Neural crest cell (in vitro differentiated cells): Measurements from ENCODE around the gene ABHD15. TPM values are rescaled to one million over a fixed set of nuclear protein-coding genes. Genes with fewer than 3 reads are reported as not detected.
A peak's percentile ranks its signal among the peaks of the same experiment; 100 is the strongest.

Source experiments
- DNase-seq: peaks from one replicate; pipeline ENCODE4 v3.0.0; 2021; ENCODE audit warnings: low read depth, mixed read lengths, low spot score
- H3K27ac Mint-ChIP-seq: one replicate; pipeline ENCODE4 v1.8.0; 2021; ENCODE audit warnings: mild to moderate bottlenecking, mixed read lengths; ENCODE audit not compliant: unreplicated experiment
- H3K27me3 Mint-ChIP-seq: 2 replicates; pipeline ENCODE4 v1.8.0; 2021; ENCODE audit warnings: low read depth, mild to moderate bottlenecking, mixed read lengths
- H3K36me3 Mint-ChIP-seq: 2 replicates; pipeline ENCODE4 v1.8.0; 2021; ENCODE audit warnings: low read depth, mild to moderate bottlenecking, mixed read lengths
- H3K4me1 Mint-ChIP-seq: 2 replicates; pipeline ENCODE4 v1.8.0; 2021; ENCODE audit warnings: mixed read lengths
- H3K4me3 Mint-ChIP-seq: one replicate; pipeline ENCODE4 v1.8.0; 2021; ENCODE audit warnings: mild to moderate bottlenecking, mixed read lengths
- H3K9me3 Mint-ChIP-seq: 2 replicates; pipeline ENCODE4 v1.8.0; 2021; ENCODE audit warnings: mixed read lengths
- CTCF ChIP-seq: fragments of 200-600 bp; sonication (generic); conservative IDR thresholded peaks from 2 replicates; pipeline ENCODE4 v1.5.0; 2021; ENCODE audit warnings: antibody characterized with exemption, mild to moderate bottlenecking
- total RNA-seq: library from RNA; stranded (reverse); gene quantifications from 2 replicates; pipeline ENCODE4 v1.2.1, GENCODE V29; 2021

Gene ABHD15
- total RNA-seq, 1 donor from 2014 or later = 4.2 TPM

GRCh38 chr17:29592850-29593551 is 26.2 kb upstream of the ABHD15 start, which contains the start of gene ANKRD13B:
Gene ANKRD13B, plus strand, starts transcription at chr17:29593132. Its CDS starts 490 bp downstream, at chr17:29593622.
- no peaks in the 10 kb centered on the region for H3K36me3 Mint-ChIP-seq
- H3K4me1 Mint-ChIP-seq = peaks cover 53% of the 10 kb centered on the region
- no peaks in the 10 kb centered on the region for H3K9me3 Mint-ChIP-seq
- no peaks in the 10 kb centered on the region for H3K27me3 Mint-ChIP-seq
- TF ChIP-seq CTCF = no peak
- peak within 1 kb of the TSS; percentile 81 for H3K27ac Mint-ChIP-seq
- H3K4me3 Mint-ChIP-seq = peak within 1 kb of the TSS; percentile 94
- peak; percentile 56 for DNase-seq

DNA sequence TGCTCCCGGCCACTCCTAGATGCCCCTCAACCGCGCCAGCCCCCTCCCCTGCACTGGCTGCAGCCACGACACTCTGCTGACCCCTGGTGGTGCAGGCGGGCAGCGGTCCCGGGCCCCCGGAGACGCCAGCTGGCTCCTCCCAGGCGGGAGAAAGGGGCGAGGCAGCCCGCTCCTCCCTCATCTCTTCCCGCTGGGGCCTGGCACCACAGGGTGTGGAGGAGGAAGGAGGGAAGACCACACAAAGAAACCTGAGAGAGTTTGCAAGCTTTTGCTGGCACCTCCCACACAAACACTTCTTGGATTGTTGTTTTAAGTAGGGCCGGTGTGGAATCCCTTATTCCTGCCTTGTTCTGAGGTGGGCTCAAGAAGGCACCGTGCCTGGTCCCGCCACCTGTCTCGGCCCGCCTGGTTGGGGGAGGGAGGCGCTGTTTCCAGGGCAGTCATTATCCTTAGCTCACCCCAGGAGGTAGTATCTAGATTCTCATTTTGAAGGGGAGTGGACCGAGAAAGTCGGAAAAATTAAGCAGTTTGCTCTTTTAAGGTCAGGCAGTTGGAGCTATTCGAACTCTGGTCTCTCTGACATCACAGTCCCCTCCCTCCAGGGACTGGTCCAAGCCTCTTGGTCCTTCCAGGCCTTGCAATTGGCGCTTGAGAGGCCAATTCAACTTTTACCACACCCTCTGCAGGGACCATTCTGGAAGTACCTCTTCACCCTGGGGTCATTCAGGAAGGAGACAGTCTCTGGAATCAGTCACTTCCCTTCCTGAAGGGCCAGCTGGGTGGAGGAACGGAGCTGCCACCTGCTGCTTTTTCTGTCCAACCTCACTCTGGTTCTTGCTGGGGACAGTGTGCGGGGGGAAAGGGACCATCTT is 25.1 kb upstream of the ABHD15 start:
- H3K4me1 Mint-ChIP-seq = peaks cover 53% of the 10 kb centered on the region
- H3K4me3 Mint-ChIP-seq = peak overlapping the region; percentile 94
- no peaks in the 10 kb centered on the region for H3K36me3 Mint-ChIP-seq

GRCh38 chr17:29591146-29591736 is 24.4 kb upstream of the ABHD15 start:
- peak overlapping the region; percentile 95 for H3K27ac Mint-ChIP-seq
- no peaks in the 10 kb centered on the region for H3K36me3 Mint-ChIP-seq
- H3K4me1 Mint-ChIP-seq = peaks cover 53% of the 10 kb centered on the region
- peak; percentile 50 for DNase-seq
- no peak for TF ChIP-seq CTCF
- H3K27me3 Mint-ChIP-seq = no peaks in the 10 kb centered on the region
- no peaks in the 10 kb centered on the region for H3K9me3 Mint-ChIP-seq
- H3K4me3 Mint-ChIP-seq = peak overlapping the region; percentile 94

More for the DNA sequence above, 25.1 kb upstream of the ABHD15 start:
- peak; percentile 100 for DNase-seq
- no peaks in the 10 kb centered on the region for H3K9me3 Mint-ChIP-seq
- peak; percentile 98 for TF ChIP-seq CTCF
- H3K27me3 Mint-ChIP-seq = no peaks in the 10 kb centered on the region
- H3K27ac Mint-ChIP-seq = peak overlapping the region; percentile 95

GRCh38 chr17:29590411-29591145 is 23.7 kb upstream of the ABHD15 start:
- TF ChIP-seq CTCF = no peak
- no peak for DNase-seq
- peaks cover 56% of the 10 kb centered on the region for H3K4me1 Mint-ChIP-seq
- no peaks in the 10 kb centered on the region for H3K27me3 Mint-ChIP-seq
- H3K9me3 Mint-ChIP-seq = no peaks in the 10 kb centered on the region
- H3K27ac Mint-ChIP-seq = peak overlapping the region; percentile 95
- H3K36me3 Mint-ChIP-seq = no peaks in the 10 kb centered on the region
- H3K4me3 Mint-ChIP-seq = peak overlapping the region; percentile 94
